ENCODE results near the gene HEXB.

Gene HEXB

DNA sequence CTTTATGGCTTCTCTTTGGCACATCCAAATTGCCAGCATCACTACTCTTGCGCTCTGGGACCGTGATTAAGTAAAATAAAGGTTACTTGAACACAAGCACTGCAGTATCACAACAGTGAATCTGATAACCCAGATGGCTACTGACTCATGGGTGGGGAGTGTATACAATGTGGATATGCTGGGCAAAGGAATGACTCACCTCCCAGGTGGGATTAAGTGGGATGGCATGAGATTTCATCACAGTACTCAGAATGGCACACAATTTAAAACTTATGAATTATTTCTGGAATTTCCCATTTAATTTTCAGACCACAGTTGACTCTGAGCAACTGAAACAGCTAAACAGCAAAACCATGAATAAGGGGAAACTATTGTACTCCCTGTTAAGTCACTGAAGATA is 77.6 kb downstream of the HEXB start:
- Histone ChIP-seq H3K4me1 (ENCODE audit: insufficient read depth, low read length) (no peaks in the 10 kb centered on the region), H3K9ac (ENCODE audit: low read depth, low read length) (no peak overlapping the region), H3K9me3 (ENCODE audit: insufficient read depth, low read depth, low read length) (no peaks in the 10 kb centered on the region), H3K4me3 (ENCODE audit: low read length) (no peak overlapping the region), H3K36me3 (ENCODE audit: insufficient read depth, low read depth, low read length) (peaks cover 62% of the 10 kb centered on the region), H3K27me3 (ENCODE audit: insufficient read depth, low read length) (no peaks in the 10 kb centered on the region), H3K27ac (ENCODE audit: low read length) (no peak overlapping the region)

- H3K4me1 ChIP-seq (ENCODE audit: insufficient read depth, low read length) = peaks cover 7% of the 10 kb centered on the region
- H3K9me3 ChIP-seq (ENCODE audit: insufficient read depth, low read depth, low read length) = no peaks in the 10 kb centered on the region
- no peak overlapping the region for H3K4me3 ChIP-seq (ENCODE audit: low read length)
- no peaks in the 10 kb centered on the region for H3K27me3 ChIP-seq (ENCODE audit: insufficient read depth, low read length)
- no peak overlapping the region for H3K27ac ChIP-seq (ENCODE audit: low read length)
- peaks cover 53% of the 10 kb centered on the region for H3K36me3 ChIP-seq (ENCODE audit: insufficient read depth, low read depth, low read length)
- no peak overlapping the region for H3K9ac ChIP-seq (ENCODE audit: low read depth, low read length)
These were observed 78.5 kb downstream of the HEXB start for GRCh38 chr5:74763504-74763903.

DNA sequence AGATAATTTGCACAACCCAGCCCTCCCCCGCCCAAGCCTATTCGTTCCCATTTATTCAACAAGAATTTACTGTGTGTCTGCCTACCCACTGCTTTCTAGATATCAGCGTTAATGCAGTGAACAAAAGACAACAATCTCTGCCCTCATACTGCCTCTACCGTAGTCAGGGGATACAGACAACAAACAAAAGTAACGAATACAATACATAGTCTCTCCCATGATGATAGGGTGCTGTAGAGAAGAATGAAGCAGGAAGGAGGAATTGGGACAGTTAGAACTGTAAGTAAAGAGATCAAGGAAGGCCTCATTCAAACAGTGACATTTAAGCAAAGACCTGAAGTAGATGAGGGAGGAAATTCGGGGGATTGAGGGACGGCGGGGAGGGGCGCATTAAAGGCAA is 80.2 kb downstream of the HEXB start:
- H3K27me3 ChIP-seq (ENCODE audit: insufficient read depth, low read length) = no peaks in the 10 kb centered on the region
- peaks cover 51% of the 10 kb centered on the region for H3K36me3 ChIP-seq (ENCODE audit: insufficient read depth, low read depth, low read length)
- H3K4me3 ChIP-seq (ENCODE audit: low read length) = 0 out of 2 replicates have a peak overlapping the region, but pooled peaks have one; percentile 3
- H3K9me3 ChIP-seq (ENCODE audit: insufficient read depth, low read depth, low read length) = no peaks in the 10 kb centered on the region
- peaks cover 7% of the 10 kb centered on the region for H3K4me1 ChIP-seq (ENCODE audit: insufficient read depth, low read length)
- H3K27ac ChIP-seq (ENCODE audit: low read length) = no peak overlapping the region
- H3K9ac ChIP-seq (ENCODE audit: low read depth, low read length) = no peak overlapping the region

DNA sequence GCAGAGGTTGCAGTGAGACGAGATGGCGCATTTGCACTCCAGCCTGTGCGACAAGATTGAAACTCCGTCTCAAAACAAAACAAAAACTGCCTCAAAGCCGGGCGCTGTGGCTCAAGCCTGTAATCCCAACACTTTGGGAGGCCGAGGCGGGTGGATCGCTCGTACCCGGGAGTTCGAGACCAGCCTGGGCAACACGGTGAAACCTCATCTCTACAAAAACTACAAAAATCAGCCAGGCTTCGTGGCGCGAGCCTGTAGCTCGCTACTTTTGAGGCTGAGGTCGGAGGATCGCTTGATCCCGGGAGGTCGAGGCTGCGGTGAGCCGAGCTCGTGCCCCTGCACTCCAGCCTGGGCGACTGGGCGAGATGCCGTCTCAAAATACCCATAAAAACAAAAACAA is 80.9 kb downstream of the HEXB start:
- peak overlapping the region; percentile 89 for H3K4me3 ChIP-seq (ENCODE audit: low read length)
- no peak overlapping the region for H3K27ac ChIP-seq (ENCODE audit: low read length)
- H3K4me1 ChIP-seq (ENCODE audit: insufficient read depth, low read length) = peaks cover 7% of the 10 kb centered on the region
- peaks cover 52% of the 10 kb centered on the region for H3K36me3 ChIP-seq (ENCODE audit: insufficient read depth, low read depth, low read length)
- no peaks in the 10 kb centered on the region for H3K9me3 ChIP-seq (ENCODE audit: insufficient read depth, low read depth, low read length)
- H3K27me3 ChIP-seq (ENCODE audit: insufficient read depth, low read length) = no peaks in the 10 kb centered on the region
- H3K9ac ChIP-seq (ENCODE audit: low read depth, low read length) = peak overlapping the region; percentile 88; the same call in 1 of the 2 replicates

- Histone ChIP-seq H3K4me3 (ENCODE audit: low read length) (peak overlapping the region; percentile 89), H3K9me3 (ENCODE audit: insufficient read depth, low read depth, low read length) (no peaks in the 10 kb centered on the region), H3K27me3 (ENCODE audit: insufficient read depth, low read length) (no peaks in the 10 kb centered on the region), H3K36me3 (ENCODE audit: insufficient read depth, low read depth, low read length) (peaks cover 52% of the 10 kb centered on the region), H3K27ac (ENCODE audit: low read length) (no peak overlapping the region), H3K4me1 (ENCODE audit: insufficient read depth, low read length) (peaks cover 7% of the 10 kb centered on the region), H3K9ac (ENCODE audit: low read depth, low read length) (peak overlapping the region; percentile 88)
These were observed 81.4 kb downstream of the HEXB start for GRCh38 chr5:74766418-74766848.

- Histone ChIP-seq H3K36me3 (ENCODE audit: insufficient read depth, low read depth, low read length) (peaks cover 51% of the 10 kb centered on the region), H3K27me3 (ENCODE audit: insufficient read depth, low read length) (no peaks in the 10 kb centered on the region), H3K27ac (ENCODE audit: low read length) (no peak within 1 kb of the TSS), H3K4me3 (ENCODE audit: low read length) (peak within 1 kb of the TSS; percentile 89), H3K9ac (ENCODE audit: low read depth, low read length) (peak within 1 kb of the TSS; percentile 88), H3K9me3 (ENCODE audit: insufficient read depth, low read depth, low read length) (no peaks in the 10 kb centered on the region), H3K4me1 (ENCODE audit: insufficient read depth, low read length) (peaks cover 7% of the 10 kb centered on the region)
These were observed 82.0 kb downstream of the HEXB start, which contains the start of the genes GFM2 and NSA2 for GRCh38 chr5:74766849-74767578. TSS of gene GFM2 (minus strand) at chr5:74767117. CDS start at chr5:74763742, 3,375 bp downstream. TSS of gene NSA2 (plus strand) at chr5:74767249. CDS start at chr5:74767361, 112 bp downstream.

DNA sequence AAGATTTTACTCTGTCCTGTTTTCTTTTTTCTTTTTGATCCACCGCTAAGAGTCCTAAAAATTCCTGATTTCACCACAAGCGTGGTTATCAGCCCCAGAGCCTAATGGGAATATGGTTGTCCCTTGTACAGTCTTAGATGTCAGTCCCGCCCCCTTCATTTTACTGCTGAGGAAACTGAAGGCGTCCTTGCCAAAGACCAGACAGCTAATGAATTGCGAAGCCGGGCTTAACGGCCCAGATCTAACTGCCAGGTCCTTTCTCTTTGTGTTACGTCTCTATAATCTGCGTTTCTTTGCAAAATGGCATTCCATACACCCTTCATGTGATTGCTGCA is 82.5 kb downstream of the HEXB start:
- Histone ChIP-seq H3K4me1 (ENCODE audit: insufficient read depth, low read length) (peaks cover 7% of the 10 kb centered on the region), H3K27me3 (ENCODE audit: insufficient read depth, low read length) (no peaks in the 10 kb centered on the region), H3K9me3 (ENCODE audit: insufficient read depth, low read depth, low read length) (no peaks in the 10 kb centered on the region), H3K4me3 (ENCODE audit: low read length) (peak overlapping the region; percentile 89), H3K36me3 (ENCODE audit: insufficient read depth, low read depth, low read length) (peaks cover 51% of the 10 kb centered on the region), H3K9ac (ENCODE audit: low read depth, low read length) (peak overlapping the region; percentile 88), H3K27ac (ENCODE audit: low read length) (no peak overlapping the region)
